ELR (cell line): ENCODE results near the gene BHLHE40.
"Not testable (repeated sequence)": the region's sequence is repeated elsewhere in the genome, so short reads cannot be mapped to it uniquely, and the experiment has no call there.

ENCODE experiments used
- DNase-seq: peaks from one replicate; pipeline ENCODE4 v3.0.0-alpha.2; 2015; ENCODE audit warnings: low read depth

The BHLHE40 gene

DNA sequence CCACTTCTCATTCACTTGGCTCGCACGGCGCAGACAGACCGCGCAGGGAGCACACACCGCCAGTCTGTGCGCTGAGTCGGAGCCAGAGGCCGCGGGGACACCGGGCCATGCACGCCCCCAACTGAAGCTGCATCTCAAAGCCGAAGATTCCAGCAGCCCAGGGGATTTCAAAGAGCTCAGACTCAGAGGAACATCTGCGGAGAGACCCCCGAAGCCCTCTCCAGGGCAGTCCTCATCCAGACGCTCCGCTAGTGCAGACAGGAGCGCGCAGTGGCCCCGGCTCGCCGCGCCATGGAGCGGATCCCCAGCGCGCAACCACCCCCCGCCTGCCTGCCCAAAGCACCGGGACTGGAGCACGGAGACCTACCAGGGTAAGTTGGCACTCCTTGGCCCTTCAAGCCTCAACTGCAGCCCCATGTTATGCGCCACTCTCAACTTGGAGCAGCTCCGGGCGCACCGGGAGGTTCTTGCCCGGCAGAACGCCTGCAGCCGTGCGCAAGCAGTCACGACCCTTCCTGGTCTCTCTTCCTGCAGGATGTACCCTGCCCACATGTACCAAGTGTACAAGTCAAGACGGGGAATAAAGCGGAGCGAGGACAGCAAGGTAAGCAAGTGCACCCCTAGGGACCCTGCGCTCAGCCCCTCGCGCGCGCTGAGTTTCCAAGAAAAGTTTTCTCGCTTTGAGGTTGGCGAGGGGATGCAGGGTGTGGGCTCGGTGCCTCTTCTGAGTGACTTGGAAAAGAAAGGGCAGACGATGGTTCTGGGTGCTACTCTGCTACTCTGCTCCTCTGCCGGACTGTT lies at the start of gene BHLHE40:
Gene BHLHE40, plus strand, starts transcription at position 10 of the 801 bp plus-strand sequence. Its CDS starts 282 bp downstream, at position 292.
- peak; percentile 36 for DNase-seq

DNA sequence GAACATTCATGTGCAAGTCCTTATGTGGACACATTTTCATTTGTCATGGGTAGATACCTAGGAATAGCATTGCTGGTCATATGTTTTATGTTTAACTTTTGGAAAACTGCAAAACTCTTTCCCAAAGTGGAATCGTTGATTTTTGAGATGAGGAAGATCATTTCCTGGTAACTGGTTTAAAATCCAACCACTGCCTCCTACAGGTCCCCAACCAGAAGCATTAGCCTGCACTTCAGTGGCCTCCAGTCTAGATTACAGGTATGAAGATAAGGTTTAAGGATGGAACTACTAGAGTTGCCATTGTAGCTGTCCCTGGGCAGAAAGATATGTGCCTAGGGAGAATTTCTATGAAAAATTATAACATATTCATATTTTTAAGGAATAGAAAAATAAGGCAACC lies 48.7 kb upstream of the BHLHE40 start:
- DNase-seq = no peak

DNA sequence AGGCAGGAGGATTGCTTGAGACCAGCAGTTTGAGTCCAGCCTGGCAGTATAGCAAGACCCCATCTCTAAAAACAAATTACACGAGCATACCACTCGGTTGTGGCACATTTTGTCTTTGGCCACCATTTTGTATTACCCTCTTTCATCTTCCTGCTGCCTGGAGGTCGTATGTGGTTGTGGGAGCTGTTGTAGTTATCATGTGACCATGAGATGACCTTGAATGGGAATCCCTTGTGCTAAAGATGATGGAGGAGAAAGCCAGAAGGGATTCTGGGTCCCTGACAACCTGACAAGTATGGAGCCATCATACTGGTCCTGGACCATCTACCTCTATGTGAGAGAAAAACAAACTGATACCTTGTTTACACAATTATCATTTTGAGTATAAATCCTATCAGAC lies 45.2 kb upstream of the BHLHE40 start:
- no peak for DNase-seq

DNA sequence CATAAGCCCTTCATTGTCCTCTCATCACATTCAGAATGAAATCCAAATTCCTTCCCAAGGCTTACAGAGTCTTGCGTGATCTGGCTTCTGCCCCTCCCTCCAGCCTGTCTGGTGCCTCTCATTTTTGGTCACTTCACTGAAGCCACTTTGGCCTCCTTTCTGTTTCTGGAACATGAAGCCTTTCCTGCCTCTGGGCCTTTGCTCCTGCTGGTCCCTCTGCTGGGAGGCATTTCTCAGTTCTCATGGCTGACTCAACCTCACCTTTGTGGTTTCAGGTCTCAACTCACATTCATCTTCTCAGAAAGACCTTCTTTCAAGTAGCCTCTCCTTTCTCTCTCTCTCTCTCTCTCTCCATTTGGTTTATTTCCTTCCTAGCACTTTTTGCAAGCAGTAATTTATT lies 43.9 kb upstream of the BHLHE40 start:
- DNase-seq = no peak

DNA sequence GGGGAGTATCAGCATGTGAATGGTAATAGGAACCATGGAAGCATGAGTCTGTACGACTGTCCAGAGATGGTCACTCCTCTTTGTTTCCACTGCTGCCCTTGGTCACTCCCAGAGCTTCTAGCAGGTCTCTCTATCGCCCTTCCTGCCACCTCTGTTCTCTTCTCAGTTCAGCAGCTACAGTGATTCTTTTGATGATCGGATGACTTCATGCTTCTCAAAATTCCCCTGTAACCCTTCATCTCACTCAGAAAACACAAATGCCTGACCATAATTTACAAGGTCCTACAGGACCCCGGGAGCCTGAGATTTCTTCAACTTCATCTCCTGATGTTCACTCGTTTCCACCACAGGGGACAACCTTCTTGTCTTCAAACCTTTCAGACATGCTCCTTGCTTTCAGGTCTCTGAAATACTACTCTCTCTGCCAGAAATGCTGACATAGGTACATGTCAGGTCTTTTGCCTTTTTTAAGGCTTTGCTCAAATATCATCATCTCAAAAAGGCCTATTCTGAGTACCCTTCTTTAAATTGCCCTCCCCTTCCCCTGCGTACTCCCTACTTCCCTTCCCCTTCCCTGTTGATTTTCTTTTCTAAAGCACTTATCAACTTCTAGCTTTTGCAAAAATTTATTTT lies 42.1 kb upstream of the BHLHE40 start:
- no peak for DNase-seq

DNA sequence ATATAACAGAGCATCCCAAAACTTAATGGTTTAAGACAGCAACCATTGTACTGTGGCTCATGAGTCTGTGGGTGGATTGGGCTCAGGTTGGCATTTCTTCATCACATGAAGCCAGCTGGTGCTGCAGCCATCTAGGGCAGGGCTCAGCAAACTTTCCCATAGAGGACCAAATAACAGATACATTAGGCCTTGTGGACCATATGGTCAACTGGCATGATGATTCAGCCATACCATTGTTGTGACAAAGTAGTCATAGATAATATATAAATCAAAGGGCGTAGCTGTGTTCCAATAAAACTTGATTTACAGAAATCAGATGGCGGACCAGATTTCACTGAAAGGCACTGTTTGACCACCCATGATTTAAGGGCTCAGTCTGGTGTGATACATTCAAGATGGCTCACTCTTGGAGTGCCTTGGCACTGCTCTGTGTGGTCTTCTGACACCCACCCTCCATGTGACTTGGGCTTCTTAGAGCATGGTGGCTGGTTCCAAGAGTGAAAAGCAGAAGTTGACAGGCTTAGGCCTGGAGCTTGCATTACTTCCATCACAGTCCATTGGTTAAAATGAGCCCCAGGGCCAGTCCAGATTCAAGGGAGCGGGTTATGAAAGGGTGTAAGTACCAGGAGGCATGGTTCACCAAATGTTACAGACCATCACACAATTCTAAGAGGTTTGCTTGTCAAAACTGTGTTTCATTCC lies 40.8 kb upstream of the BHLHE40 start:
- DNase-seq = peak; percentile 29

DNA sequence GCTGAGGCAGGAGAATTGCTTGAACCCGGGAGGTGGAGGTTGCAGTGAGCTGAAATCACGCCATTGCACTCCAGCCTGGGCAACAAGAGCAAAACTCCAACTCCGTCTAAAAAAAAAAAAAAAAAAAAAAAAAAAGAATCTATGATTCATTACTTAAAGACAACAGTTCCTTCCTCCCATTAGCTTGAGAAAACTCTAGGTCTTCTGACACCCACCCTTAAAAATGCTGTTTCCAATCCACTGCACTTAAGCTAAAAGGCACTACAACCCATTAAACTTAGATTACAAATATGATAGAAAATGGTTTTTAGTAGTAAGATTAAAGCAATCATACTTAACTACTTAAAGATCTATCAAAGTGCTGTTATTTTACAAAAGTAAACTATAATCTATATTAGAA lies 40.0 kb upstream of the BHLHE40 start:
- DNase-seq = peak; percentile 19

DNA sequence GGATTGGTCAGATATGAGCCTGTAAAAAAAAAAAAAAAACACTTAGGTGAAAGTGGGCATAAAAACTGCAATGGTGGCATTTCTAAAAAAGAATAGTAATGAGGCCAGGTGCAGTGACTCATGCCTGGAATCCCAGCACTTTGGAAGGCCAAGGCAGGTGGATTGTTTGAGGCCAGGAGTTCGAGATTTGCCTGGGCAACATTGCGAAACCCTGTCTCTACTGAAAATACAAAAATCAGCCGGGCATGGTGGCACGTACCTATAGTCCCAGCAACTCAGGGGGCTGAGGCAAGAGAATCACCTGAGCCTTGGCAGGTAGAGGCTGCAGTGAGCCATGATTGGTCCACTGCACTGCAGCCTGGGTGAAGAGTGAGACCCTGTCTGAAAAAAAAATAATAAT lies 38.3 kb upstream of the BHLHE40 start:
- no peak for DNase-seq

DNA sequence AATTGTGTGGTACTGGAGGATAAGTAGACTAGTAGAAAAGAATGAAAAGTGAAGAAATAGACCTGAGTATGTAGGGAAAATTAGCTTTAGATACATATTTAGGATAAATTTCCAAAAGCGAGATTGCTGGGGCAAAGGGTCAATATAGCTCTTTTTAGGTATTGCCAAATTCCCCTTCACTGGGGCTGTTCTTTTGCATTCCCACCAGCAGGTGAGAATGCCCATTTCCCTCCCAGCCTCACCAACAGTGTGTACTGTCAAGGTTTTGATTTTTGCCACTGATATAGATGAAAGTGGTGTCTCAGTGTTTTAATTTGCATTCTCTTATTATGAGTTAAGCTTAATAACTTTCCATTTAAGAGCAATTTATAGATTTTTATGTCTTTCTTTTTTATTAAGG lies 35.7 kb upstream of the BHLHE40 start:
- peak; percentile 29 for DNase-seq

DNA sequence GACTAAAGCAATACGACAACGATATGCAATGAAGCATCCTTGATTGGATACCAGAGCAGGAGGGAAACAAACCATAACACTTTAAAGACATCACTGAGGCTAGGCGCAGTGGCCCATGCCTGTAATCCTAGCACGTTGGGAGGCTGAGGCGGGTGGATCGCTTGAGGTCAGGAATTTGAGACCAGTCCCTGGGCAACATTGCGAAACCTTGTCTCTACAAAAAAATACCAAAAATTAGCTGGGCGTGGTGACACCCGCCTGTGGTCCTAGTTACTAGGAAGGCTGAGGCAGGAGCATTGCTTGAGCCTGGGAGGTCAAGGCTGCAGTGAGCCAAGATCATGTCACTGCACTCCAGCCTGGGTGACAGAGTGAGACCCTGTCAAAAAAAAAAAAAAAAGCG lies 33.9 kb upstream of the BHLHE40 start:
- DNase-seq = no peak

DNA sequence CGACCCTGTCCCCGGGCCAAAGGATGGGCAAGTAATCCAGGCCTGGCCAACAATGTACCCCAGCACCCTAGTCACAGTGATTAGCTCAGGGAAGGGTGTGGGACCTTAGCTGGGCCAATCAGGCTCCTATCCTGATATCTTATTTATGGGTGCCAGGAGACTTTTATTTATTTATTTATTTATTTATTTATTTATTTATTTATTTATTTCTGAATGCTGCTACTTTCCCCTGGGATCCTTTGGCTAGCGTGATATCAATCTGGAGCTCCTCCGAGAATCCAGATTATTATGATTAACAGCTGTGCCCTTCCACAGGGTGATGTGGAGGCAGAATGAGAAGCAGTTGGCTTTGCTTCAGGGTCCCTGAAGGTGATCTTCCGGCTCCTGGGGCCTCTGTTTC lies 32.2 kb upstream of the BHLHE40 start:
- no peak for DNase-seq

DNA sequence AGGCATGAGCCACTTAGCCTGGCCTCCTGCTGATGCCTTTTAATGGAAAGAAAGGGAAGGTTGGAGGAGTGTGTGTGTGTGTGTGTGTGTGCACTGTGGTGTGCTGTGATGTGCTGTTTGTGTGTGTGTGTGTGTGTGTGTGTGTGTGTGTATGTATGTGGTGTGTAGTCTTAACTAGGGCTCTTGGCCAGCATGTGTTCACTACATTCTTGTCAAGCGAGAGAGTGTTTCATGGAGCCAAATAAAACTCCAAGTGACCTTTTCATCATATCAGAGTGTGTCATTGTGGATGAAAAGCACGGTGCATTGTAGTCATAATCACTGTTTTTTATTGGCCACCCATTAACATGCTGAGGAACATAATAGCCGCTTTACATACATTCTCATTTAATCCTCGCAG lies 30.8 kb upstream of the BHLHE40 start:
- no peak for DNase-seq

DNA sequence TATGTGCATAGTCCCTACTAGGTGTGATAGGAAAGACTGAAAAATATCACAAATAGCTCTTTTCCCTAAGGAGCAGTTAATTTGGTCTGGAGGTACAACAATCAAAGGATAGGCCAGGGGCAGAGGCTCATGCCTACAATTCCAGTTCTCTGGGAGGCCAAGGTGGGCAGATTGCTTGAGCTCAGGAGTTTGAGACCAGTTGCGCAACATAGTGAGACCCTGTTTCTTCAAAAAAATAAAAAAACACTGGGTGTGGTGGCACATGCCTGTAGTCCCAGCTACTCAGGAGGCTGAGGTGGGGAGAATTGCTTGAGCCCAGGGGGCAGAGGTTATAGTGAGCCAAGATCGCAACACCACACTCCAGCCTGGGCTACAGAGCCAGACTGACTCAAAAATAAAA lies 30.2 kb upstream of the BHLHE40 start:
- DNase-seq = no peak

DNA sequence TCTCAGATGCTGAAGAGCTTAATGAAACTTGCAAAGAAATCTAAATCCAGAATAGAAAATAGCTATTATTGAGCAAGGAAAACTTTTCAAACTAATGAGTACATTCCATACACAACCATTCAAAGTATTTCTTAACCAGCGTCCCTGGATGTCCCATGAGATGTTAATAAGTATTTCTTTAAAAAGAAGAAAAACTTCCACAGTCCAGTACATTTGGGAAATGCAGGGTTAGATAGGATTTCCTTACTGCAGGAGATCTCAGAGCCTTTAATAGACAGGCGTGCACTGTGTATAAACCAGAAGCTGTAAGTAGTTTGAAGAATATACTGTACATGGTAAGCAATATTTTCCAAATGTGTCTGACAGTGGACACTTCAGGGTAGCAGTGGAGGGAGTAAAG lies 29.6 kb upstream of the BHLHE40 start:
- DNase-seq = no peak

DNA sequence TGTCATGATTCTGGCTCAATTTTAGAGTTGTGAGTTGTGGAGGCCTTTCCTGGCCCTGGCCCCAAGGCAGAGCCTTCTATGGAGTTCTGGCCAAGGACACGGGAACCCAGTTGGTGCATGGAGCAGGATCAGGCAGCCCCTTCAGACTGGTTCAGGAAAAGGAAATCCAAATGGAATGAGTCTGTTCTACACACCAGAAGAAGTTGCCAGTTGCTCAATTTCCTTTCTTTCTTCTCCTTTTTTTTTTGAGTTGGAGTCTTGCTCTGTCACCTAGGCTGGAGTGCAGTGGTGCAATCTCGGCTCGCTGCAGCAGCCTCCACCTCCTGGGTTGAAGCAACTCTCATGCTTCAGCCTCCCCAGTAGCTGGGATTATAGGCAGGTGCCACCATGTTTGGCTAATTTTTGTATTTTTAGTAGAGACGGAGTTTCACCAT lies 28.9 kb upstream of the BHLHE40 start:
- no peak for DNase-seq

DNA sequence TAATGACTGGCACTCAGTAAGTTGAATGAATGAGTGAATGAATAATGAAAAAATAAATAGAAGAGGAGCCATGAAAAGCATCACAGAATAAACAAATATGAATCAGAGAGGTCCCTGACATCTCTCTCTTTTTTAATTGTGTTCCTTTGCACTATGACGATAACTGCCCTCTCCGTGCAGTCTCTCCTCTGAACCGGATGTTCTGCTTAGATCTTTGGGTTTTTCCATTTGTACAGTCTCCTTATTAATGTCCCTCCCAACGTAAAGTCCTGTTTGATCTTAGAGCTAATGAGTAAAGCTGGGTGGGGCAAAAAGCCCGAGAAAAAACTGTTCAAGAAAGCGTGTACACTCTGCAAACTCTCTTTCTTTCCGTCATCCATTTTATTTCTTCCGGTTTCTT lies 28.3 kb upstream of the BHLHE40 start:
- no peak for DNase-seq

DNA sequence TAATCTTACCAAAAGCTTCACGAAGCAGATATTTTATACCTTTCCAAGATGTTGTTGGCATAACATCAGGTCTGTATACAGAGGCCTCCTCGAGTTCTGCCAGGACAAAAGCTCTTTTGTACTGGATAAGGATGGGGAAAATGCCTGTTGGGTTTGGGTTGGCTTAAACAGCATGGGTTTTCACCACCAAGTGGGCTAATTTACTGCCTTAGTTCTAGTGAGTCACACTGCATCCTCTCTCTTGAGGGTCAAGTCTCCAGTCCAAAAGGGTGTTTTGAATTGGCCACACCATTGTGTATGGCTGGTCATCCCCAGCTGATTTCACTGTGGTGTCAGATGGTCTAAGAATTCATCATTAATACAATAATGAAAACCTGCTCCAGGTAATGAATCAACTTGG lies 26.1 kb upstream of the BHLHE40 start:
- DNase-seq = no peak

DNA sequence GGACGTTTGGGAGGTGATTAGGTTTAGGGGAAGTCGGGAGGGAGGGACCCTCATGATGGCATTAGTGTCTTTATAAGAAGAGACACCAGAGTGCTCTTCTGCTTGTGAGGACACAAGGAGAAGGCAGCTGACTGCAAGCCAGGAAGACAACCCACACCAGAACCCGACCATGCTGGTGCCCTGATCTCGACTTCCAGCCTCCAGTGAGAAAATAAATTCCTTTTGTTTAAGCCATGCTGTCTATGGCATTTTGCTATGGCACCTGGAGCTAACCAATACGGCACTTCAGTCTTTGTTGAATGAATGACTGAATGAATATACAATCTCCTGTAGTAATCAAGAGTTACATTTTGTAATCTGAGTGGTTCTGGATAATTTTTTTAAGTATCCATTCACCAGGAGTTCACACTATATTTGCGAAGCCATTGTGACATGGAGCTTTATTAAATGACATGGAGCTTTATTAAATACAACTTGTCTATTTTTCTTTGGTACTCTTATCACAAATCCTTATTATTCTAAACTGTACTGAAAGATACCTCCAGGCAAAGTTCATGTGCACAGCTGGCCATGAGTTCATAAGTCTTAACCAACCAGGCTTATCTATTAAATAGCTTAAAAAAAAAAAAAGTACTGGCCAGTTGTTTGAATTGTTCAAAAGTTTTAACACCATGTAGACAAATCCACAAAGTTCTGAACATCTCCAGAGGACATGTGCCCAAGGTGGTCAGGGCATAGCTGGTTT lies 24.8 kb upstream of the BHLHE40 start:
- no peak for DNase-seq

DNA sequence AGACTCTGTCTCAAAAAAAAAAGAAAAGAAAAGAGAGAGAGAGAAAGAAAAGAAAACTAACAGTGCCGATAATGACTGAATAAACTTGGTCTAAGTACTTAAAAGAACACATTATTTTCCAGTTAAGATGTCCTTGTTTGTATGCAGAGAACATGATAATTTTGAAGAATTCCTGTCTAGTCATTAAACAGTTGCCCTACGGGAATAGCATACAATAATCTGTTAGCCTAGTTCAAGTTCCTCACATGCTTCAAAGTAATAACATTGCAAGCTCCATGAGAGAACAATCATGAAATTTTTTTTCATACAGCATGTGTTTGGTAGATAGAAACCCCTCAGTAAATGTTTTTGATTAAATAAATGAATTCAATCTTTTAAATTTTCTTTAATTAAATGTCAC lies 23.1 kb upstream of the BHLHE40 start:
- DNase-seq = no peak

DNA sequence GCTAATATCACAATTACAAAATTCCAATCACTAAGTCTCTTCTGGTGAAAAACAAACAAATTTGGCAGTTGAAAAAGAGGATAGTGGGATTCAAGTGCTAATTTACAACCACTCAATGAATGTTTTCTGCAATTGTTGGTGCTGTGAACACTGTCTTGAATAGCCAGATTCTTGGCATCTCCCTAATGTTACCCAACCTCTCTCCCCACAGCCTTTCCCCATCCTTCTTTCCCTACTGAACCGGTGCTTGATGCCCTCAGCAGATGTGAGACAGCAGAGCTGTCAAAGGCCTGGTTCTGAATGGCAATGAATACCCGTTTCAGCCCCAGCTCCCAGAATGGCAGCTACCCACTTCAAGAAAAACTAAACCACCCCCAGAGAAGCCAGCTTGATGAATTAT lies 22.5 kb upstream of the BHLHE40 start:
- DNase-seq = no peak

DNA sequence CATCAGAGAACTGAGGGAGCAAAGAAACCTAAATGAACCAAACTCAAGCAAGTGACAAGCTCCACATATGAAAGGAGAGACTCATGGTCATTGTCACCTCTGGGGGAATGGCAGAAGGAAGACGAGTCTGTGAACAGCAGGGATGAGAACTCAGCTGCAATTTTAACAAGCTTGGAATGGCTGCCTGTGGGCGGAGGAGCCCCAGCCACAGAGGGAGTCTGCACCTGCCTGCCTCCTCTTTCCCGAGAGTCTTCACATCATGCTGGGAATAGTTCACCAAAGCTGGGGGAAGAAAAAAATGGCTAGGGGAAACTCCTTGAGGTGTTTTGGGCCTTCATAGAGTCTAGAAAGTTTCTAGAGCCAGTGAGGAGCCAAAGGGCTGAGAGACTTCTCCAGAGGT lies 21.3 kb upstream of the BHLHE40 start:
- no peak for DNase-seq

DNA sequence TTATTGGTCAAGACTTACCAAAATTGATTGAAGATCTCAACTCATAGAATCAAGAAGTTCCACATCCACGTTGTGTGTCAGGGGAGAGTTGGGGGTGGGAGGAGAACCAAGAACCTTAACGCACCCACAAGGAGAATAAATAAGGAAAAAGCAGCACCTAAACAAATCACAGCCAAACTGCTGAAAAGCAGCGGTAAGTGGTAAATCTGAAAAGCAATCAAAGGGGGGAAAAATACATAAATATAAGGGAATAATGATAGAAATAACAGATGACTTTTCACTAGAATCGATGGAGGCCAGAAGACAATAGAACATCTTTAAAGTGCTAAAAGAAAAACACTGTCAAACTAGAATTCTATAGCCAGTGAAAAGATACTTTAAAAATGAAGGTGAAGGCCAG lies 20.1 kb upstream of the BHLHE40 start:
- no peak for DNase-seq

DNA sequence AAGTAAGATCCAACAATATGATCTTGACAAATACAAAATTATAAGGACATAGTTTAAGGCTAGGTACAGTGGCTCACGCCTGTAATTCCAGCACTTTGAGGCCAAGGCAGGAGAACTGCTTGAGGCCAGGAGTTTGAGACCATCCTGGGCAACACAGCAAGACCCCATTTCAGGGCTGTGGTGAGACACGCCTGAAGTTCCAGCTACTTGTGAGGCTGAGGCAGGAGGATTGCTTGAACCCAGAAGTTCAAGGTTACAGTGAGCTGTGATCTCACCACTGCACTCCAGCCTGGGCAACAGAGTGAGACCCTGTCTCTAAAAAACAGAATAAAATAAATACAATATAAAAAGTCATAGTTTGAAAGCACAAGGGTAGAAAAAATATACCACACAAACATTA lies 17.4 kb upstream of the BHLHE40 start:
- not testable (repeated sequence) for DNase-seq
